ENCODE results near the gene RPA3.
A peak's percentile ranks its signal among the peaks of the same experiment; 100 is the strongest.

RPA3 gene

DNA sequence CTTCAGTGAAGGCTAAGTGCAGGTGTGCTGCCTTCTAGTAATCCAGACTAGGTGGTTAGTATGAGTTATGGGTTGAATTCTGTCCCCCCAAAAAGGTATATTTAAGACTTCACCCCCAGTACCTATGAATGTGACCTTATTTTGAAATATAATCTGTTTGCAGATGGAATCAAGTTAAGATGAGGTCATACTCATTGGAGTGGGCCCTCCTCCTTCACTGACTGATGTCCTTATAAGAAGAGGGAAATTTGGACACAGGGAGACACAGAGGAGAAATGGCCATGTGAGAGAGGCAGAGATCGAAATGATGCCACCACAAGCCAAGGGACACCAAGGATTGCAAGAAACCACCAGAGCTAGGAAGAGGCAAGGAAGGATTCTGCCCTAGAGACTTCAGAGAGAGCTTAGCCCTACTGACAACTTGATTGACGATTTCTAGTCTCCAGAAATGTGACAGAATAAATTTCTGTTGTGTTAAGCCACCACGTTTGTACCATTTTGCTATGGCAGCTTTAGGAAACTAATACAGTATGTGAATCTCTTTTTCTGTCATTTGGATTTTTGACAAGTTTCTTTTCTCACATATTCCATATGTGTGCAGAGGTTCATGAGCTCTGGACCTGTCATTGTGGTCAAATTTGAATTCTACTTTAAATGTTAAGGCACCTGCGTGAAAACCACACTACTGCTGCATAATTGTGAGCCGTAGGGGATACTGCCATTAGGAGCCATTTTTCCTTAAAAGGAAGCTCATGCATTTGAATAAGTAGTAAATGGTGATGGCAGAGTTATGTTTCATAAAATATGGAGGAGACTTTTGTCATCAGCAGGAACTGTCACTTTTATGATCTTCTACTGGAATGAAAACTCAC is 2.6 kb upstream of the RPA3 start:
- H3K4me3 ChIP-seq (ENCODE audit: low read depth, low read length): no peak overlapping the region
- H3K27me3 ChIP-seq (replicated peaks): no peaks in the 10 kb centered on the region
- H3K36me3 ChIP-seq (replicated peaks): no peaks in the 10 kb centered on the region
- in situ Hi-C loops (cut with HindIII; ENCODE audit: low pct_ligation_motif_present, low sequenced_read_pairs): no loop called here
- TF ChIP-seq, protein P1, sequence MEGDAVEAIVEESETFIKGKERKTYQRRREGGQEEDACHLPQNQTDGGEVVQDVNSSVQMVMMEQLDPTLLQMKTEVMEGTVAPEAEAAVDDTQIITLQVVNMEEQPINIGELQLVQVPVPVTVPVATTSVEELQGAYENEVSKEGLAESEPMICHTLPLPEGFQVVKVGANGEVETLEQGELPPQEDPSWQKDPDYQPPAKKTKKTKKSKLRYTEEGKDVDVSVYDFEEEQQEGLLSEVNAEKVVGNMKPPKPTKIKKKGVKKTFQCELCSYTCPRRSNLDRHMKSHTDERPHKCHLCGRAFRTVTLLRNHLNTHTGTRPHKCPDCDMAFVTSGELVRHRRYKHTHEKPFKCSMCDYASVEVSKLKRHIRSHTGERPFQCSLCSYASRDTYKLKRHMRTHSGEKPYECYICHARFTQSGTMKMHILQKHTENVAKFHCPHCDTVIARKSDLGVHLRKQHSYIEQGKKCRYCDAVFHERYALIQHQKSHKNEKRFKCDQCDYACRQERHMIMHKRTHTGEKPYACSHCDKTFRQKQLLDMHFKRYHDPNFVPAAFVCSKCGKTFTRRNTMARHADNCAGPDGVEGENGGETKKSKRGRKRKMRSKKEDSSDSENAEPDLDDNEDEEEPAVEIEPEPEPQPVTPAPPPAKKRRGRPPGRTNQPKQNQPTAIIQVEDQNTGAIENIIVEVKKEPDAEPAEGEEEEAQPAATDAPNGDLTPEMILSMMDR (IDR thresholded peaks at IDR 0.05; ENCODE audit: low read depth, low read length, missing control alignments): no peak
- H3K27ac ChIP-seq: no peak overlapping the region
- DNase-seq: no peak

DNA sequence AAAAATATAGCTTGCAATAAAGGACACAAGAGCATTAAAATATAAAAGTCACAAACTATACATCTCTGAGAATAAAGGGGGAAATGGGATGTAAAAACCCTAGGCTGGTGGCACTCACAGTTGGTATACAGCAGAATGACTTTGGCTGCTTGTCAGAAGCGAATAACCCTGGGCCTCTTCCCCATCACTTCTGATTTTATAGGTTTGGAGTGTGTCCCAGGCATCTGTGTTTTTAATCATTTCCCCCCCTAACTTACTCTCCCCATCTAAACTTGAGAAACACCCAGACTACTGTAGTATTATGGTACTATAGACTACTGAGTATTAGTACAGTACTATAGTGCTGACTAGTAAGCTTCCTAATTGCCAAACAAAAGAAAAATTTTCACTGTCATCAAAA is 1.8 kb upstream of the RPA3 start:
- H3K4me3 ChIP-seq (ENCODE audit: low read depth, low read length): no peak overlapping the region
- no peak for DNase-seq
- no peak overlapping the region for H3K27ac ChIP-seq
- no peaks in the 10 kb centered on the region for H3K36me3 ChIP-seq (replicated peaks)
- H3K27me3 ChIP-seq (replicated peaks): no peaks in the 10 kb centered on the region
- in situ Hi-C loops (cut with HindIII; ENCODE audit: low pct_ligation_motif_present, low sequenced_read_pairs): no loop called here
- TF ChIP-seq, protein P1 (IDR thresholded peaks at IDR 0.05; ENCODE audit: low read depth, low read length, missing control alignments): no peak

DNA sequence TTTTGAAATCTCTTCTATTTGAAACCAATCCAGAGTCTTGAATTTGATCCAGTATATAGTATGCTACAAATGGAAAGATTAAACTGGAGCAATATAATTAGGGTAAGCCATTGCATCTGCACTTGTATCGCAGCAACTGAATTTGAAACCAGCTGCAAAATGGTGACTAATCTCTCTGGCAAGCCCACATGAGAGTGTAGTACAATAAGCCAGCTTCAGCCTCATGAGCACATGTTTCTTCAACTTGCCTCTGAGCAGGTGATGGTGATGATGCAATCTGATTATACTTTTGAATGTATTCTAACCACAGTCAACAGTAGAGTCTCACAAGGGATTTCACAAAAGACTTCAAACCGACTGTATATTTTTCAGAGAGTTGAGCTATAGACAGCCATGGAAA is 829 bp upstream of the RPA3 start:
- Histone ChIP-seq H3K4me3 (ENCODE audit: low read depth, low read length) (no peak overlapping the region), H3K27me3 (replicated peaks) (no peaks in the 10 kb centered on the region), H3K27ac (no peak overlapping the region), H3K36me3 (replicated peaks) (no peaks in the 10 kb centered on the region)
- DNase-seq: peak; percentile 79
- in situ Hi-C loops (cut with HindIII; ENCODE audit: low pct_ligation_motif_present, low sequenced_read_pairs): no loop called here
- TF ChIP-seq, protein P1 (IDR thresholded peaks at IDR 0.05; ENCODE audit: low read depth, low read length, missing control alignments): no peak

DNA sequence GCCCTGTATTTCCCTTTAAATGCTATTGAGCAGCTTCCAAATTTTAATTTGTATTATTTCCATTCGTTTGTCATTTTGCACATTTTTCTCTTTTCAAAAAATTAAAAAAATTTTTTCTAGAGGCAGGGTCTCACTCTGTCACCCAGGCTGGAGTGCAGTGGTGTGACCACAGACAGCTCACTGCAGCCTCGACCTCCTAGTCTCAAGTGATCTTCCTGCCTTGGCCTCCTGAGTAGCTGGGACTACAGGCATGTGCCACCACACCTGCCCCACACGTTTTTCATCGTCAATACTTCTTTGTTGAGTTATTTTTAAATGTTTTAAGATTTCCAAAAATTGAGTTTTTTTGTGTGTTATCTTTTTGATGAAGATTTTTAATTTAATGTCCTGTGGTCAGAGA is 4.7 kb downstream of the RPA3 start:
- TF ChIP-seq, protein P1 (IDR thresholded peaks at IDR 0.05; ENCODE audit: low read depth, low read length, missing control alignments): no peak
- H3K4me3 ChIP-seq (ENCODE audit: low read depth, low read length): no peak overlapping the region
- no peak for DNase-seq
- no peaks in the 10 kb centered on the region for H3K27me3 ChIP-seq (replicated peaks)
- in situ Hi-C loops (cut with HindIII; ENCODE audit: low pct_ligation_motif_present, low sequenced_read_pairs): no loop called here
- H3K36me3 ChIP-seq (replicated peaks): no peaks in the 10 kb centered on the region
- H3K27ac ChIP-seq: no peak overlapping the region

DNA sequence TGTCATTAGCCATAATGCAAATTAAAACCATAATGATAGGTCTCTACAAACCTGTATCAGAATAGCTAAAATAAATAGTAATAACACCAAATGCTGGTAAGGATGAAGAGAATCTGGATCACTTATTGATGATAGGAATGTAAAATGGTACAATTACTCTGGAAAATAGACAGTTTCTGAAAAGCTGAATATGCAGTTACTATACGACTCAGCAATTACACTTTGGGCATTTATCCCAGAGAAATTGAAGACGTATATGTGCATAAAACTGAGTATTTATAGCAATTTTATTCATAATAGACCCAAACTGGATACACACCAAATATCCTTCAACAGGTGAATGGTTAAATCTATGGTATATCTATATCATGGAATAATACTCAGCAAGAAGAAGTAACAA is 7.9 kb downstream of the RPA3 start:
- H3K4me3 ChIP-seq (ENCODE audit: low read depth, low read length): no peak overlapping the region
- TF ChIP-seq, protein P1 (IDR thresholded peaks at IDR 0.05; ENCODE audit: low read depth, low read length, missing control alignments): no peak
- no peaks in the 10 kb centered on the region for H3K36me3 ChIP-seq (replicated peaks)
- no peak for DNase-seq
- in situ Hi-C loops (cut with HindIII; ENCODE audit: low pct_ligation_motif_present, low sequenced_read_pairs): no loop called here
- no peaks in the 10 kb centered on the region for H3K27me3 ChIP-seq (replicated peaks)
- no peak overlapping the region for H3K27ac ChIP-seq

DNA sequence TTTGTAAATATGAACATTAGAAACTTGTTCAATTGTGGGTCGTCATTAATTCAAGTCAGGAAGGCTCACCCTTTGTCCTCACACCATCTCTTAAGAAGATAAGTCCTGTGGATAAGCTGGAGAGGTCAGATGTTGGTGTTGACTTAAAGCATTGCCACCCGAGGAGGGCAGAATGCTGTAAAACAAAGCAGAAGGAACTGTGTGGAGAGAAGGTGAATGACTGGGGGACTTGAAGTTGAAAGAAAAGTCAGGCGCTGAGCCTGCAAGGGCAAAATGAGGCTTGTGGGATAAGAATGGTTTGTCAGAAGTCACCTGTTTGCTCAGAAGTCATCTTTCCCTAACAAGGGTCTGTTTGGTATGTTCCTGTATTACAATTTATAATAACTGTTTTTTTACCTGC is 9.1 kb downstream of the RPA3 start:
- Histone ChIP-seq H3K36me3 (replicated peaks) (no peaks in the 10 kb centered on the region), H3K4me3 (ENCODE audit: low read depth, low read length) (no peak overlapping the region), H3K27me3 (replicated peaks) (no peaks in the 10 kb centered on the region), H3K27ac (no peak overlapping the region)
- TF ChIP-seq, protein P1 (IDR thresholded peaks at IDR 0.05; ENCODE audit: low read depth, low read length, missing control alignments): no peak
- no peak for DNase-seq
- in situ Hi-C loops (cut with HindIII; ENCODE audit: low pct_ligation_motif_present, low sequenced_read_pairs): no loop called here
